A549 treated with dexamethasone at 1 μM for 4 hours (cell line): ENCODE results near the gene PHETA2. TPM values are rescaled to one million over a fixed set of nuclear protein-coding genes. Genes with fewer than 3 reads are reported as not detected.

ENCODE experiments used
- total RNA-seq: library from RNA; stranded (reverse); fragments of 200-300 nt; extraction: Qiagen RNA extraction; gene quantifications from 5 replicates; pipeline ENCODE4 v1.2.3, GENCODE V29; 2022

The PHETA2 gene, protein sequence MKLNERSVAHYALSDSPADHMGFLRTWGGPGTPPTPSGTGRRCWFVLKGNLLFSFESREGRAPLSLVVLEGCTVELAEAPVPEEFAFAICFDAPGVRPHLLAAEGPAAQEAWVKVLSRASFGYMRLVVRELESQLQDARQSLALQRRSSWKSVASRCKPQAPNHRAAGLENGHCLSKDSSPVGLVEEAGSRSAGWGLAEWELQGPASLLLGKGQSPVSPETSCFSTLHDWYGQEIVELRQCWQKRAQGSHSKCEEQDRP
- not detected in 5 replicates for total RNA-seq

DNA sequence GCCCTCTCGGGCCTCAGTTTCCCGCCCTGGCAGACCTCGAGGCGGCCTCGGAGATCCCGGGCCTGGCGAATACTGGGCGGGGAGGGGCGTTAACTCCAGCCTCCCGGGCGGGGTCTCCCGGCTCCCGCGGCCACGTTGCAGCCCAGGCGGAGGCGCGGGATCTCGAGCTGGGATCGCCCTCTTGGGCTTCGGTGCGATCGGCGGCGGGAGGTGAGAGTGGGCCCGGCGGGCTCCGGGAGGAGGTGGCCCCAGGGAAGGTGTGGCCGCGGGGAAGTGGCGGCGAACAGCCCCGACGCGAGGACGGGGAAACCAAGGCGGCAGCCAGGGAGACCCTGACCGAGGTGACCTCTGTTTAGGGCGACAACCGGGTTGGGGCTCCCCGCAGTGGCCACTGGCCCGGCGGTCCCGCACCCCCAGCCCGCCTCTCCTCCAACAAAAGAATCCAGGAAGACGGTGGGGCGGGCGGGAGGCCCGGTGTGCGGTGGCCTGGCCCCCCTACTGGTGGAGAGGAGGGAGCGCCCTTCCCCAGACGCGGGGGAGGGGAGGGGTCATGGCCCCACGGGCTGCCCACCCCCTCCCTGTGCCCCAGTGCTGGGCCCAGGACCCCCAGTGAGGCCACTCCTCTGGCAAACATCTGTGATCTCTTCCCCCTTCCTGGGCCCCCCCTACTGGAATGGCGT, at the start of gene PHETA2:
Gene PHETA2, plus strand, starts transcription at position 117 of the 680 bp plus-strand sequence. CDS start 3,046 bp downstream, outside the sequence.

DNA sequence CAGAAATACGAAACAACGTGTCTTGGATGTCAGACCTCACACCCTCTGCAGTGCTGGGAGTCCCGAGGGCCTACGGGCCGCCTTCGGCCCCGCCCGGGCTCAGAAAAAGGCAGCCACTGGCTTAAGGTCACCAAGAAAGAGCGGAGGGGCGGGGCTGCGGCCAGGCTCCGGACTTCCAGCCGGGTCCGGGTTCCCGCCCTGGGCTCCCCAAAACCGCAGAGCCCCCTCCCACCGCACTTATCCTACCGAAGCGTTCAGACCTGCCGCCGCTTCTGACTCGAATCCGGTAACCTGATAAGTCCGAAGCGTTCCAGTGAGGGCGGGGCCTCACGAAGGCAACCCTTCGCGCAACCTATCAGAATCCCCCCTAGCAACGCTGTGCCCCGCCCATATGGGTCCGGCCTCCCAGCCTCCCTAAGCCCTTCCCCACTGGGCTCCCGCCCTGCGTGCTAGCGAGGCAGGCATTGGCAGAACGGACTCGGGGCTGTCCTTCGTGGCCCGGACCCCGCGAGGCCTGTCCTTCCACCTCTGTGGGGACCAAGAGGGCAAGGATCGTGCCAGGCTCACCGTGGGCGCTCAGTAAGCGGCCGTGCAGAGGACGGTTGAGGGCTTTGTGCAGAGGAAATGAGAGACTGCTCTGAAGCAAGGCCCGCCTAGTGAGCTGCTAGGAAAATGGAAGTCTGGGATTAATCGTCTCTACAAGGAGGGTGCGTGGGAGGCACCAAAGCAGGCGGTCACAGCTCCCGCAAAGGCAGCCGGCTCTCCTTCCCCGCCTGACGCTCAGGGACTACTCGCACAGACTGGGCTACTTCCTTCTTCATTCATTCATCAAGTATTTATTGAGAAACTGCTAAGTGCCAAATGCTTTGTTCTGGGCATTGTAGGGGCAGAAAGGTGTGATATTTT, 3.3 kb upstream of the PHETA2 start, which contains the start of gene NAGA:
Gene NAGA, minus strand, starts transcription at position 296 of the 906 bp plus-strand sequence. CDS start 515 bp downstream, outside the sequence.

DNA sequence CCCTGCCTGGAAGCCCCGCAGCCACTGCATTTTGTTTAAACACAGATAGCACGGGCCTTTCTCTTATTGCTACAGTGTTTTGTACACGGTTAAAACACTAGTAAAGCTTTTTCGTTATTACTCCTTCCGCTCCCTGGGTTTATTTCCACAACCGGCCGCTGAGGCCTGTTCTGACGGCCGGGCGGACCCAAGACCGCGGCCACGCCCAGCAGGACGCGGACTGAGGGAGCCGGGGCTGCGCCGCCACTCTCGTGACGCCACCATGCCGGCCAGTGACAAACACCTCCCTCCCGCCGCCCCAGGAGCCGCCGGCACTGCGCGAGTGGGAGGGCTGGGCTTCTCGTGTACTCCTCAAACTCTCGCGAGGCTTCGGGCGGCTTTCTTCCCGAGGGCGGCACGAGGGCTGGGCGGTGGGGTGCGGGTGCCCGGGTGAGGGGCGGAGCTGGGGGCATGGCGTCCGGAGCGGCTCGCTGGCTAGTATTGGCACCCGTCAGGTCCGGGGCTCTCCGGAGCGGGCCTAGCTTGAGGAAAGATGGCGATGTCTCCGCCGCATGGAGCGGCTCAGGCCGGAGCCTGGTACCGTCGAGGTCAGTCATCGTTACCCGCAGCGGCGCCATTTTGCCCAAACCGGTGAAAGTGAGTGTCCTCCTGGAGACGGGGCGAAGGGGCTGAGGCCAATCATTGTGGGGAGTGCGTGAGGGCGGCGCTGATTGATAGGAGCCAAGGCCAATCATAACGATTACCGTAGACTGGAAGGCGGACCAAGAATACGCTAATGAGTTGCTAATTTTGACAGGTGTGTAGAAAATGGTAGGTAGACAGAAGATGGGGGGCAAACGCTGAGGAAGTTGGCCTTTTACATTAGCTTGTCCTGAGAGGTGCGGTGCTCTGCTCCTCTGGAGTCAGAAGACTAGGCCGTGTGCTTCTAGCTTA, 5.5 kb downstream of the PHETA2 start, which contains the start of gene SMDT1:
Gene SMDT1, plus strand, starts transcription at position 382 of the 933 bp plus-strand sequence. Its CDS starts 69 bp downstream, at position 451.

DNA sequence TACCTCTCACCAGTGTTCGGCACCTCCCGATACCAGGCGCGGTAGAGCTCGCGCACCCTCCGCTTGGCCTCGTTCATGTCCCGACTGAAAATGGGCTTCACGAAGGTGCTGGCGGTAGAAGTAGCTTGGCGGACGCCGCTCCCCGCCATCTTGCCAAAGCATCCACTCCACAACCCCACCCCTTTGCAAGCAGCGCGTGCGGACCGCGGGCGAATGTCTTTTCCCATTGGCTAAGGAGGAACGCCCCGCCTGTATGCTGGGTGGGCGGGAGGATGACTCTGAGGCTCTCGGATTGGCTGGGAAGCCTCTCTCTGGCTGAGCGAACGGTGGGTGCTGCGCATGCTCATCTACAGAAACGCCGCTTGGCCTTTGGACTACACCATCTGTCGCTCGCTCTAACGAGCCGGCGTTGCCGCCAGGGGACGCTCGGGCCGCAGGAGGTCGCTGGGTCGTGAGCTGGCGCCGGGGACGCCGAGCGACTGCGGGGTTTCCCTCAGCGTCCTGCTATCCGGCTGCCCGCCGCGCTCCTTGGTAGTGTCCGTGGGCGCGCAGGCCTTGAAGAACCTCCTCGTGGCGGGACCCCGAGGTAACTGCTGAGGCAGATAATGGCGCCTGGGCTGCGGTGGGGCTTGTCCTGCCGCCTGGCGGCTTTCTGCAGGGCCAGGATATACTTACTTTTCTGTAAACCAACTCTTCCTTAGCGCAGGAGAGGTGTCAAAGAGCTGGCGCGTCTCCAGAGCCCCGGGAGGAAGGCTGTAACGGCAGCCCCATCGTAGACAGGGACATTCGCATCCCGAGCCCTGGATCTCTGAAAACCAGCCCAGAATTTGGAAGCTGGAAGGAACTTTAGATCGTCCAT, 16.8 kb downstream of the PHETA2 start, which contains the start of gene NDUFA6:
Gene NDUFA6, minus strand, starts transcription at position 177 of the 859 bp plus-strand sequence. Its CDS starts 28 bp downstream, at position 149.

Other genes with a start within 250 kb of the PHETA2 start
- gene SREBF2, start 241.1 kb upstream of the PHETA2 start, total RNA-seq, result 19.8 to 32.9 TPM (median 30.5 TPM) in 5 replicates
- gene SHISA8, start 159.2 kb upstream of the PHETA2 start, total RNA-seq, result 0.07 to 0.31 TPM (median 0.11 TPM) in 5 replicates
- 0.09 to 0.23 TPM (median 0.19 TPM) in 5 replicates for gene TNFRSF13C, start 147.4 kb upstream of the PHETA2 start, total RNA-seq
- gene CENPM, start 127.1 kb upstream of the PHETA2 start, total RNA-seq, result 23.9 to 33.0 TPM (median 27.6 TPM) in 5 replicates
- gene SEPTIN3, start 104.8 kb upstream of the PHETA2 start, total RNA-seq, result 0.97 to 1.5 TPM (median 1.2 TPM) in 5 replicates
- gene WBP2NL, start 75.5 kb upstream of the PHETA2 start, total RNA-seq, result 0.07 to 0.08 TPM in 2 of 5 replicates, not detected in the others
- 5.5 to 7.7 TPM (median 7.4 TPM) in 5 replicates for gene NAGA, start 3.4 kb upstream of the PHETA2 start, total RNA-seq
- 28.3 to 34.4 TPM (median 32.5 TPM) in 5 replicates for gene SMDT1, start 5.5 kb downstream of the PHETA2 start, total RNA-seq
- 60.9 to 69.2 TPM (median 67.1 TPM) in 5 replicates for gene NDUFA6, start 16.5 kb downstream of the PHETA2 start, total RNA-seq
- 0.23 to 0.57 TPM (median 0.51 TPM) in 5 replicates for gene CYP2D6, start 56.6 kb downstream of the PHETA2 start, total RNA-seq
- 12.8 to 16.7 TPM (median 15.2 TPM) in 5 replicates for gene TCF20, start 196.4 kb downstream of the PHETA2 start, total RNA-seq